Retina (tissue), 1 donor: ENCODE measurements around the gene CHN2.

Experiments used
- DNase-seq: peaks from one replicate; pipeline ENCODE4 v3.0.0-alpha.2; 2016

The CHN2 gene

DNA sequence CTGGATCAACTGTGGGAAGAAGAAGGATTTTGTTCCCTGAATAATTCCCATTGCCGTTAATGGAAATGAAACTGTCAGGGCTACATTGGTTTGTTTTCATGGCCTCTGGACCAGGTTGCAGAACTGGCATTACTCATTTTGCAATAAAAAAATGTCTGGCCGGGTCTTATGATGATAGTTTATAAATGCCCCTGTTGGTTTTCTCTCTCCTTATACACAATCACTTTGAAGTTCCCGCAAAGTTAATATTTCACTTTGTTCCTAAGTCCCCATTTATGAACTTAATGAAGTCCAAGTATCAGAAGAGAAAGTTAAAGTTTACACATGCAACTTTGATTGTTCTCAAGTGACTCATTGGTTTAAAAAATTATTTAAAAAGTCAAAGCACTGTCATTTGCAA is 218.3 kb downstream of the CHN2 start:
- no peak for DNase-seq

DNA sequence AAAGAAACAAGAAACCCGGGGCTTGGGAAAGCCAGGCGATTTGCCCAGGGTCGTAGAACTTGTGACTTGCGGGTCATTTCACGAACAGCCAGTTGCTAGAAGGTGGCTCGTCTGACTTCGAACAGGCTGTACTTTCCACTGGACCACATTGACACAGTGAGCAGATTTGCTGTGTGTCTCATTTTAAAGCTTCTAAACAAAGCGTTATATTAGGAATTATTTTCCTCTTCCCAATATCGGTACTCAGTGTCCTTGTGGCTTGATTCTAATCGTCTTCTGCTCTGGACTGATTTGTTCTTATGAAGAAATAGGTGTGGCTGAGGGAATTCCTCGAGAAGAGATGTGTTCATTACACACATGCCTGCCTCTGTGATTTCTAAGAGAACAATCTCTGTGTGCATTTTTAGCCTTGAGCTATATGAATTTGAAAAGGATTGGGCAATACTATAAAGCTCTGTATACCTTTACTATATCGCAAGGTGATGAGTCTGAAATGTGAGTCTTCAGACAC is 219.1 kb downstream of the CHN2 start:
- no peak for DNase-seq

GRCh38 chr7:29414216-29414615 is 219.6 kb downstream of the CHN2 start:
- no peak for DNase-seq

DNA sequence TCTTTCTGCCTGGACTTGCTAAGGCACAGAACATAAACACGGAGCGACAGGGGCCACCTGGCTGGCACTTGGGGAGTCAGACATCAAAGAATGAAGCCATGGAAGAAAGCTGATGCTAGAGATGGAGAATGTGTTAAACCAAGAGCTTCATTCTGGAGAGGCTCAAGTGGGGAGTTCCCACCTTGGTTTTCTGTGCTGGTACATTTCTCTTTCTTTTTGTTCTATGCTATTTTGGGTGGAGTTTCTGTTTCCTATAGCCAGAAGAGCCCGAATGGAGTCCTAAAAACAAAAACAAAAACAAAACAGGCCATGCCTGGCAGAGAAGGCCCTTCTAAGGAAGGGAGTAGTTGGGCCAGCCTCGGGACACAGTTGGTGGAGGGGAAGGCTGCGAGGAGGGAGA is 220.6 kb downstream of the CHN2 start:
- DNase-seq: no peak

- no peak for DNase-seq
Observed at GRCh38 chr7:29416276-29416937, 221.8 kb downstream of the CHN2 start.

DNA sequence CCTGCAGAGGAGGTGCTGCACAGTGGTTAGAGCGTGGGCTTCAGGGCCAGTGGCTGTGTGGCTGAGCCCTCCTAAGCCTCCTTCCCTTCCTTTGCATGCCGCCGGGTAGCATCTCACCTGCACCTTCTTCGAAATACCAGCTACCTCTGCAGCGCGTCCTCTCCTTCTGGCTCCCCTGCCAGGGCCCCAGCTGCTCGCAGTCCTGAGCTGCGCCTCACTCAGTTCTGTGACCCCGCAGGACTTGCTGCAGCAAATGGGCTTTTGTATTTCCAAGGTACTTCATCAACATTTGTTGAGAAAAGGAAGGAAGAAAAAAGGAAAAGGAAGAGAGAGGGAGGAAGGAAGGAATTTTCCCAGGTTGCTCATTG is 222.3 kb downstream of the CHN2 start:
- DNase-seq: no peak

DNA sequence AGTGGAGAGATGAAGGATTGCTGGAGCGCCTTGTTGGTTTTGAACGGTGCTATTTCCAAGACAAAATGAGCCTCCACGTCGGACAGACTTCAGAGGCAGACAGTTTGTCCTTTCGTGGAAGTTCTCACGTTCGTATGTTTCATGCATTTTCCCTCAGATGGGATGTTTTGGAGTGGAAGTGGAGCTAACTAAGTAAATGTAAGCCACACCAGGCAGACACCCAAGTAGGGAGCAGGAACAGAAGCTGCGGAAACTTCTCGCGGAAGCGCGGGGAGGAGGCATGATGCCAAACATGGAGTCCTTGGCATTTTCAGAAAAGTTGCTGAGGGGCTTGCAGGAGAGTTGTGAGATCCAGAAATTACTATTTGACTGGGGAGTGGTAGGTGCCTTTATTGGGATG is 223.5 kb downstream of the CHN2 start:
- no peak for DNase-seq

DNA sequence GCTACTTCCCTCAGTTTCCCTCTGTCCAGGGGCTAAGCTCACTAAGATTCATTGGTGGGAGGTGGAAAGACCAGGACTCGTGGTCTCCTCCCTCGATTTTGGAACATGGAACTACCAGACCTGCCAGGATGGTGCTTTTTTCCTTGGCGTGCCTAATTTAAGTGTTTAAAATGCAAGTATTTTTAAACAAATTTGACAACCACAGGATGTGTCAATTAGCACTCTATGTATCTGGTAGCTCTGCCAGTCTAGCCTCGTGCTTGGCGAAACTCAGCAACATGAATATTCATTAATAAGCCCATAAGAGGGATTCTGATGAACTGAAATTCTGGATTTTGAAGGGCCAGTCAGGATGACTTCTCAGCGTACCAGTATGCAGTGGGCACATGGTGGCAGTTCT is 224.1 kb downstream of the CHN2 start:
- DNase-seq: no peak

DNA sequence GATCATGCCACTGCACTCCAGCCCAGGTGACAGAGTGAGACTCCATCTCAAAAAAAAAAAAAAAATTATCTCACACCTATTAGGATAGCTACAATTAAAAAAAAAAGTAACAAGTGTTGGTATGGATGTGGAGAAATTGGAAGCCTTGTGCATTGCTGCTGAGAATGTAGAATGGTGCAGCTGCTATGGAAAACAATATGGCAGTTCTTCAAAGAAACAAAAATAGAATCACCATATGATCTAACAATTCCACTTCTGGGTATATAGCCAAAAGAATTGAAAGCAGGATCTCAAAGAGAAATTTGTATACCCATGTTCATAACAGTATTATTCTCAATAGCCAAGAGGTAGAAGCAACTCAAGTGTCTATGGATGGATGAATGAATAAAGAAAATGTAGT is 225.4 kb downstream of the CHN2 start:
- DNase-seq: no peak

- no peak for DNase-seq
Observed at GRCh38 chr7:29421010-29421956, 226.7 kb downstream of the CHN2 start.

DNA sequence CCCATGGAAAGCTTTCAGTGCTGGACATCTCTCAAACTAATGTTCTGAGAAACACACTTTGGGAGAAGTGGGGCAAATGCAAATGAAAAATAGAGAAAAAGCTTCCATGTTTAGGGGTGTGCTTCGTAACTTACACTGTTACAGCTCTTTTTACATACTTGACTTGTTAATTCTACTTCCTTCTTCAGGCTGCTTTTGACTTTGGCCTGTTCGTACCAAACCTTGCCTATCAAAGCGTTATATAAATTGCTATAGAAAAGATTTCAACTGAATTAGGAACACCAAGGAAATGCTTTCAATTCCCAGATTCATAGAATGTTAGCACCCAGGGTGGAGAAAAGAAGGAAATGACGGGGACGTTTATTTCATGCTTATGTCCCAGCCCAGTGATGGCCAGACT is 228.3 kb downstream of the CHN2 start:
- no peak for DNase-seq

GRCh38 chr7:29424295-29424983 is 229.9 kb downstream of the CHN2 start:
- no peak for DNase-seq

- no peak for DNase-seq
Observed at GRCh38 chr7:29424984-29425309, 230.4 kb downstream of the CHN2 start.

- no peak for DNase-seq
Observed at GRCh38 chr7:29426587-29426986, 232.0 kb downstream of the CHN2 start.

GRCh38 chr7:29429401-29429800 is 234.8 kb downstream of the CHN2 start:
- DNase-seq: no peak

DNA sequence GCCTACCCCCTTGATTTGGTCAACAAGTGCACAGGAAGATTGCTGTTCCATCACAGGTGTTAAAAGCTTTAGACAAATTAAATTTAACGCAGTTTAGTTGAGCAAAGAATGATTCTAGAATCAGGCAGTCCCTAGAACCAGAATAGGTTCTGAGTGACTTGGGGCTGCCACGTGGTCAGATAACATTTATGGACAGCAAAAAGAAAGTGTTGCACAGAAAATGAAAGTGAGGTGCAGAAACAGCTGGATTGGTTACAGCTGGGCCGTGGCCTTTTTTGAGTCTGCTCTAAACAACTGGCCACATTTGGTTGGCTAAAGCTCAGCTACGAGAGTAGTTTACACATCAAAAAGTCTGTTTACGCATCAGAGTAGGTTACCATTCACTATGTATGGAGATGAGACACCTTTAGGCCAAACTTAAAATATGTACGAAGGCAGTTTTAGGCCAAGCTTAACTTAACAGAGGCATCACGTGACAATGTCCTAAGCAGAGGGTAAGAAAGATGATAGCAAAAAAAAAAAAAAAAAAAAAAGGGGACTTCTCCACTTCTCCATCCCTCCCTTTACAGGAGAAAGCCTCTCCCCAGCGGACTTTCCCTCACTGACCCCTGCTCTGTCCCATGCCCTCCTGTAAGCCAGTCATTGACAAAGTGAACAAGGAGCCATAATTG is 235.8 kb downstream of the CHN2 start:
- no peak for DNase-seq

DNA sequence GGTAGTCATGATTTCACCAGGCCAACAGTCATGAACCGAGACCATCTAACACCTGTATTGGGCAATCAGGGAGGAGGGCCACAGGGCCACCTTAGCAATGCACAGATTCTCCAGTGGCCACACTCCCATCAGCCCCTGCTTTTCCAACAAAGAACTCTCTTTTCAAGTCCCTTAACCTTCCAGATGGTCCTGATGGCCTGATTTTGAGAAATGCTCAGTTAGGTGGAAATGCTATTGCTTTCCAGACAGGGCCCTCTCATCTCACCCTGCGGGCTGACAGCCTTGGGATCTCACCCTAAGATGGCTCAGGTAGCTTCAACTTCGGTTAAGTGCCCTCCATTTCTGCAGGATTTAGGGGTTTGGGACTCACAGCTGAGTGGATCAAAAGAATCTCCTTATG is 237.1 kb downstream of the CHN2 start:
- DNase-seq: no peak

- no peak for DNase-seq
Observed at GRCh38 chr7:29432721-29433120, 238.1 kb downstream of the CHN2 start.

- DNase-seq: no peak
Observed at GRCh38 chr7:29434380-29434768, 239.8 kb downstream of the CHN2 start.

DNA sequence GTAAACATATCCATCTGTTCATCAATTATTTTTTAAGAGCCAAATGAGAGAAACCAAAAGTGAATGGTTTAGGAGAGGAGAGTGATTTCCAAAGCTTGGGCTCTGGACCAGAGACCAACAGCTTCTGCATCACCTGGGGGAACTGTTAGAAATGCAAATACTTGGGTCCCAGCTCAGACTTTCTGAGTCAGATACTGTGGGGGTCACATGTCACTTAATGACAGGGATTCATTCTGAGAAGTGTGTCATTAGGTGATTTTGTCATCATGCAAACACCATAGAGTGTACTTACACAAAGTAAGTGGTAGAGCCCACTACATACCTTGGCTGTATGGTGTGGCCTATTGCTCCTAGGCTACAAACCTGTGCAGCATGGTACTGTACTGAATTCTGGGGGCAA is 240.6 kb downstream of the CHN2 start:
- DNase-seq: no peak

GRCh38 chr7:29435902-29436301 is 241.3 kb downstream of the CHN2 start:
- no peak for DNase-seq

GRCh38 chr7:29442146-29442545 is 247.6 kb downstream of the CHN2 start:
- DNase-seq: peak; percentile 27

DNA sequence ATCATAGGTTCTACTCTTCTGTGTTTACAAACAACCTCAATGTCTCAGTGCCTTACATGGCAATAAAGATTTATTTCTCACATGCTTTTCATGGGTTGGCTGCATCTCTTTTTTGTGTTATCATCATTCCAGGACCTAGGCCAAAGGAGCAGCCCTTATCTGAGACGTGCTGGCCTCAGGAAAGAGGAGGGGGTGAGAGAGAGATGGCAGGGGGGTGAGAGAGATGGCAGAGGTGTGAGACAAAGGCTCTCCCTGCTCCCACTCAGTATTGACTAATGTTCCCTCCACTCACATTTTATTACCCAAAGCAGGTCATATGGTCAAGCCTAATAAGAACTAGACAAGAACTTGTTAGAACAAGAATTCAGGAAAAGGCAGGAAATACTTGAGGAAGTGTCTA is 249.0 kb downstream of the CHN2 start:
- no peak for DNase-seq
